IMR-90 (cell line): ENCODE data around the gene POLRMT. TPM values are rescaled to one million over a fixed set of nuclear protein-coding genes. Genes with fewer than 3 reads are reported as not detected.

Source experiments
- ATAC-seq: fragments of 200-7000 bp; cut with Tn5 transposase; 2 replicates; pipeline ENCODE4 v1.9.1; 2020; ENCODE audit warnings: low read depth, mild to moderate bottlenecking, moderate library complexity
- BruUV-seq: library from RNA; stranded (reverse); fragments of 400-500 nt; replicated peaks from 2 replicates; lab custom pipeline; 2021; lab: Mats Ljungman, UMichigan
- CTCF ChIA-PET: fragments of 300-600 bp; formaldehyde crosslinking; extraction: SDS; loops from one replicate; lab custom pipeline; 2021; ENCODE audit warnings: antibody characterized with exemption; lab: Yijun Ruan, JAX
- POLR2A ChIA-PET: fragments of 300-600 bp; sonication (Branson Sonifier 250); formaldehyde crosslinking; loops from one replicate; lab custom pipeline; 2022; ENCODE audit warnings: antibody characterized with exemption; ENCODE audit not compliant: unreplicated experiment; lab: Charles Lee
- DNase-seq: peaks from one replicate; pipeline ENCODE4 v3.0.0; 2013
- H2AFZ ChIP-seq: replicated peaks from 2 replicates; pipeline ENCODE3; 2013; ENCODE audit warnings: low read length, mild to moderate bottlenecking; ENCODE audit not compliant: poor library complexity
- H2AK5ac ChIP-seq: 2 replicates; pipeline ENCODE4 v1.6.1; 2013; ENCODE audit warnings: low read depth, low read length, inconsistent platforms
- H2AK9ac ChIP-seq: replicated peaks from 2 replicates; pipeline ENCODE3; 2013; ENCODE audit warnings: mild to moderate bottlenecking, low read depth, low read length, moderate library complexity; ENCODE audit not compliant: poor library complexity
- H2BK120ac ChIP-seq: 2 replicates; pipeline ENCODE4 v1.6.1; 2013; ENCODE audit warnings: low read depth, low read length, inconsistent platforms
- H2BK15ac ChIP-seq: 3 replicates; pipeline ENCODE4 v1.6.1; 2013; ENCODE audit warnings: low read depth, low read length, inconsistent platforms
- H2BK20ac ChIP-seq: 2 replicates; pipeline ENCODE4 v1.6.1; 2013; ENCODE audit warnings: low read depth, mild to moderate bottlenecking, inconsistent platforms, low read length, moderate library complexity
- H2BK5ac ChIP-seq: 2 replicates; pipeline ENCODE4 v1.6.1; 2013; ENCODE audit warnings: mild to moderate bottlenecking, low read depth, low read length, inconsistent platforms; ENCODE audit not compliant: poor library complexity, severe bottlenecking
- H3K14ac ChIP-seq: replicated peaks from 2 replicates; pipeline ENCODE4 v1.6.1; 2013; ENCODE audit warnings: low read depth, low read length, inconsistent platforms
- H3K18ac ChIP-seq: 2 replicates; pipeline ENCODE4 v1.6.1; 2013; ENCODE audit warnings: low read depth, low read length, control low read depth
- H3K23ac ChIP-seq: 2 replicates; pipeline ENCODE4 v1.6.1; 2013; ENCODE audit warnings: low read depth, low read length, inconsistent platforms
- H3K27ac ChIP-seq: 2 replicates; pipeline ENCODE4 v1.5.1; 2013; ENCODE audit warnings: mild to moderate bottlenecking, control low read depth, low read length; ENCODE audit not compliant: insufficient read depth
- H3K27me3 ChIP-seq: 2 replicates; pipeline ENCODE4 v1.6.1; 2013; ENCODE audit warnings: low read length; ENCODE audit not compliant: control insufficient read depth, insufficient read depth
- H3K36me3 ChIP-seq: 2 replicates; pipeline ENCODE4 v1.6.1; 2013; ENCODE audit warnings: low read length, mixed read lengths; ENCODE audit not compliant: control insufficient read depth, insufficient read depth
- H3K4ac ChIP-seq: 2 replicates; pipeline ENCODE4 v1.6.1; 2013; ENCODE audit warnings: low read depth, low read length, inconsistent platforms
- H3K4me1 ChIP-seq: 2 replicates; pipeline ENCODE4 v1.6.1; 2013; ENCODE audit warnings: low read length, mixed read lengths; ENCODE audit not compliant: control insufficient read depth, insufficient read depth
- H3K4me2 ChIP-seq: 2 replicates; pipeline ENCODE4 v1.6.1; 2013; ENCODE audit warnings: low read depth, mild to moderate bottlenecking, control low read depth, low read length, moderate library complexity
- H3K4me3 ChIP-seq: 2 replicates; pipeline ENCODE4 v1.5.1; 2013; ENCODE audit warnings: low read depth, mild to moderate bottlenecking, control low read depth, low read length, moderate library complexity; ENCODE audit not compliant: insufficient read depth
- H3K56ac ChIP-seq: 2 replicates; pipeline ENCODE4 v1.6.1; 2013; ENCODE audit warnings: low read length, inconsistent platforms; ENCODE audit not compliant: insufficient read depth; ENCODE audit errors: extremely low read depth
- H3K79me1 ChIP-seq, 2 experiments: 2 replicates each; pipeline ENCODE4 v1.6.1; 2013; ENCODE audit warnings: low read length in 2 of 2, inconsistent platforms in 1 of 2, low read depth in 1 of 2
- H3K9ac ChIP-seq: 2 replicates; pipeline ENCODE4 v1.6.1; 2013; ENCODE audit warnings: low read depth, low read length, control low read depth
- H3K9me1 ChIP-seq: 2 replicates; pipeline ENCODE4 v1.6.1; 2013; ENCODE audit warnings: low read length, inconsistent platforms; ENCODE audit not compliant: insufficient read depth
- H3K9me3 ChIP-seq: 2 replicates; pipeline ENCODE4 v1.6.1; 2013; ENCODE audit warnings: low read length; ENCODE audit not compliant: control insufficient read depth, insufficient read depth
- H4K20me1 ChIP-seq: 2 replicates; pipeline ENCODE4 v1.6.1; 2013; ENCODE audit warnings: low read length, inconsistent platforms; ENCODE audit not compliant: insufficient read depth
- H4K5ac ChIP-seq: 2 replicates; pipeline ENCODE4 v1.6.1; 2013; ENCODE audit warnings: mild to moderate bottlenecking, low read depth, low read length, control low read depth
- H4K8ac ChIP-seq, 2 experiments: 2 replicates each; pipeline ENCODE4 v1.6.1; 2013; ENCODE audit warnings: low read depth in 2 of 2, low read length in 2 of 2, control low read depth in 1 of 2, inconsistent platforms in 1 of 2
- H4K91ac ChIP-seq: 2 replicates; pipeline ENCODE4 v1.6.1; 2013; ENCODE audit warnings: low read depth, low read length, inconsistent platforms; ENCODE audit not compliant: insufficient read depth
- BHLHE40 ChIP-seq: fragments of 150-350 bp; IDR thresholded peaks from 2 replicates; pipeline ENCODE4 v1.6.1; 2016; ENCODE audit warnings: mild to moderate bottlenecking, low read depth, low read length
- CHD1 ChIP-seq: IDR thresholded peaks from 2 replicates; pipeline ENCODE4 v1.6.1; 2012; ENCODE audit warnings: low read depth, low read length, improper control_type of control experiment
- FOS ChIP-seq: fragments of 150-350 bp; IDR thresholded peaks from 2 replicates; pipeline ENCODE4 v1.6.1; 2016; ENCODE audit warnings: low read depth, low read length
- MAFK ChIP-seq: IDR thresholded peaks from 2 replicates; pipeline ENCODE4 v1.6.1; 2012; ENCODE audit warnings: low read depth, low read length, improper control_type of control experiment
- MXI1 ChIP-seq: IDR thresholded peaks from 2 replicates; pipeline ENCODE4 v1.6.1; 2012; ENCODE audit warnings: low read depth, mild to moderate bottlenecking, low read length, moderate library complexity, borderline replicate concordance
- NFE2L2 ChIP-seq: fragments of 150-350 bp; IDR thresholded peaks from 2 replicates; pipeline ENCODE4 v1.6.1; 2016; ENCODE audit warnings: low read depth, mild to moderate bottlenecking, low read length
- POLR2A ChIP-seq: IDR thresholded peaks from 2 replicates; pipeline ENCODE4 v1.6.1; 2012; ENCODE audit warnings: mild to moderate bottlenecking, low read depth, low read length
- RAD21 ChIP-seq: IDR thresholded peaks from 2 replicates; pipeline ENCODE4 v1.6.1; 2012; ENCODE audit warnings: low read length, improper control_type of control experiment
- RCOR1 ChIP-seq: IDR thresholded peaks from 2 replicates; pipeline ENCODE4 v1.6.1; 2012; ENCODE audit warnings: mild to moderate bottlenecking, low read length, improper control_type of control experiment; ENCODE audit not compliant: insufficient replicate concordance
- RFX5 ChIP-seq: IDR thresholded peaks from 2 replicates; pipeline ENCODE4 v1.8.0; 2012; ENCODE audit warnings: low read depth, mild to moderate bottlenecking, low read length, moderate library complexity
- SMC3 ChIP-seq: fragments of 150-350 bp; IDR thresholded peaks from 2 replicates; pipeline ENCODE4 v1.6.1; 2016; ENCODE audit warnings: low read depth, mild to moderate bottlenecking, antibody characterized with exemption, low read length, moderate library complexity
- WGBS, 2 experiments: methylation state at CpG; one replicate each; pipeline versions ENCODE4 v1.1.5 to v1.1.7; 2013; ENCODE audit warnings: missing lambda C conversion rate in 2 of 2; ENCODE audit not compliant: insufficient read length in 1 of 2; ENCODE audit errors: extremely low coverage in 2 of 2; 5-methylcytosine and 5-hydroxymethylcytosine counted together
- dilution Hi-C: fragments of 300-500 bp; cut with HindIII; formaldehyde crosslinking; loops from one replicate; pipeline ENCODE4 v1.14.3; 2018; ENCODE audit warnings: low sequenced_read_pairs; ENCODE audit not compliant: unreplicated experiment
- in situ Hi-C: fragments of 300-500 bp; cut with MboI; formaldehyde crosslinking; loops from 3 replicates; pipeline ENCODE4 v1.14.3; 2019; ENCODE audit warnings: low sequenced_read_pairs, inconsistent platforms, mixed read lengths
- intact Hi-C: fragments of 100-400 bp; cut with micrococcal nuclease; formaldehyde crosslinking; loops from 2 replicates; pipeline ENCODE4 v1.10.0; 2022
- polyA plus RNA-seq, 3 experiments: library from polyadenylated mRNA; depleted of rRNA; stranded (reverse); fragments of >200 nt; gene quantifications; 2 replicates each; pipeline ENCODE4 v1.2.3, GENCODE V29; 2012; ENCODE audit warnings: low replicate concordance in 1 of 3
- total RNA-seq: library from RNA; depleted of rRNA; stranded (reverse); fragments of >200 nt; gene quantifications from 2 replicates; pipeline ENCODE4 v1.2.3, GENCODE V29; 2012
- TF ChIP-seq, protein P1 (sequence below): fragments of 150-350 bp; IDR thresholded peaks from 2 replicates; pipeline ENCODE4 v1.6.1; 2016; ENCODE audit warnings: low read depth, mild to moderate bottlenecking, low read length, moderate library complexity, borderline replicate concordance
- TF ChIP-seq, protein P2 (sequence below): conservative IDR thresholded peaks from 2 replicates; pipeline ENCODE4 v1.5.1; 2012; ENCODE audit warnings: mild to moderate bottlenecking, low read depth, low read length, improper control_type of control experiment

POLRMT gene
- total and polyA plus RNA-seq, 2 of the 4 experiments (the other 2 are of a cell fraction), result 9.9 to 29.6 TPM

DNA sequence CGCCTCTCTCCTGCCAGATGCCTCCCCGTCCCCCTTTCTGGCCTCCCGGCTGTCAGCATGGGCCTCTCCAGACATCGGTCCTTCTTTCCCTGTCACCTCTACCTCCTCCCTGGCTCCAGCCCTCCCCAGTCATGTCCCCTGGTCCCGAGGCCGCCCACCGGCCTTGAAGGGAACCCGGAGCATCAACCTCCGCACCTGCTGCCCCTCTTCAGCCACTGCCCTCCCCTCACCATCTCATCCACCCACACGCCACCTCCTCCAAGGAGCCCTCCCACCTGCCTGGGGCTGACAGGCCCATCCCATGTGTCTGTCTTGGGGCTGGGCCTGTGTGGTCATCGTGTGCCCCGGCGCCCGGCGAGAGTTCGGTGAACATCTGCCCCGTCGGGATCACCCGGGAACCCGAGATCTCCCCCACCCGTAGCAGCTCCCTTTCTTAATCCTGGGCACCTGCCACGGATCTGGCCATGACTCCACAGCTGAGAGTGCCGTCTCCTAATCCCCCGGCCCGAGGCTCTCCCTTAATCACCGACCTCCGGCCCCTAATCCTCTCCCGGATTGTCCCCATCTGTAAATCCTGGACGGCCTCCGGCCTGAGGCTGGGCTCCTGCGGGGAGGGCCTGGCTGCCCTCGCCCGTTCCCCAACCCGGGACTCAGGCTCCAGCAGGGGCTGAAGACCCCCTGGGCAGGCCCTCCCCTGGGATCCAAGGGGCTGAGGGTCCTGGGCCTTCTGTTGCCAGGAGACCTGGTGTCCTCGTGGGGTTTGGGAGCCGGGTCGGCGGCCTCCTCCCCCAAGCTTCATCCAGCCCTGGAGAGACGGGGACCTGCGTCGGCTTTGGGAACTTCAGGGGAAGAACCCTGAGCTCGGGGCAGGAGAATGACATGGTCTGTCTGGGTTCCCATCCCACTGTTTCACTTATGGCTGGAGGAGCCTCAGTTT lies 37.7 kb downstream of the POLRMT start:
- WGBS, 2 experiments, result 74% methylated on average over 26 of the region's 42 CpGs; no CpG with 5 or more reads in 1 of the 2 experiments
- CTCF ChIA-PET, result no interaction called here
- Histone ChIP-seq H4K91ac (no peak overlapping the region), H3K14ac (no peak overlapping the region), H3K4ac (no peak overlapping the region), H2AFZ (no peak overlapping the region), H3K27me3 (peaks cover 21% of the 10 kb centered on the region; the same call in 1 of the 2 replicates), H3K9me3 (no peaks in the 10 kb centered on the region), H3K79me1 (no peaks in the 10 kb centered on the region), H2BK120ac (no peak overlapping the region), H3K23ac (no peak overlapping the region), H2BK15ac (no peak overlapping the region), H2BK20ac (no peak overlapping the region), H3K9me1 (no peaks in the 10 kb centered on the region), H4K8ac (no peak overlapping the region), H2AK9ac (no peak overlapping the region), H3K56ac (no peak overlapping the region), H3K4me3 (no peak overlapping the region), H2AK5ac (no peak overlapping the region), H4K20me1 (peaks cover 23% of the 10 kb centered on the region), H4K5ac (no peak overlapping the region), H3K18ac (no peak overlapping the region), H3K36me3 (no peaks in the 10 kb centered on the region), H3K9ac (no peak overlapping the region), H3K4me1 (no peaks in the 10 kb centered on the region), H3K4me2 (no peak overlapping the region), H2BK5ac (no peak overlapping the region), H3K27ac (no peak overlapping the region)
- no peak for ATAC-seq
- TF ChIP-seq MAFK, result no peak
- no peak for TF ChIP-seq NFE2L2
- TF ChIP-seq SMC3, result no peak
- no peak for TF ChIP-seq FOS
- TF ChIP-seq RAD21, result no peak
- TF ChIP-seq RCOR1, result no peak
- TF ChIP-seq, protein P1, sequence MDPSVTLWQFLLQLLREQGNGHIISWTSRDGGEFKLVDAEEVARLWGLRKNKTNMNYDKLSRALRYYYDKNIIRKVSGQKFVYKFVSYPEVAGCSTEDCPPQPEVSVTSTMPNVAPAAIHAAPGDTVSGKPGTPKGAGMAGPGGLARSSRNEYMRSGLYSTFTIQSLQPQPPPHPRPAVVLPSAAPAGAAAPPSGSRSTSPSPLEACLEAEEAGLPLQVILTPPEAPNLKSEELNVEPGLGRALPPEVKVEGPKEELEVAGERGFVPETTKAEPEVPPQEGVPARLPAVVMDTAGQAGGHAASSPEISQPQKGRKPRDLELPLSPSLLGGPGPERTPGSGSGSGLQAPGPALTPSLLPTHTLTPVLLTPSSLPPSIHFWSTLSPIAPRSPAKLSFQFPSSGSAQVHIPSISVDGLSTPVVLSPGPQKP, result no peak
- no peak for TF ChIP-seq CHD1
- TF ChIP-seq, protein P2, sequence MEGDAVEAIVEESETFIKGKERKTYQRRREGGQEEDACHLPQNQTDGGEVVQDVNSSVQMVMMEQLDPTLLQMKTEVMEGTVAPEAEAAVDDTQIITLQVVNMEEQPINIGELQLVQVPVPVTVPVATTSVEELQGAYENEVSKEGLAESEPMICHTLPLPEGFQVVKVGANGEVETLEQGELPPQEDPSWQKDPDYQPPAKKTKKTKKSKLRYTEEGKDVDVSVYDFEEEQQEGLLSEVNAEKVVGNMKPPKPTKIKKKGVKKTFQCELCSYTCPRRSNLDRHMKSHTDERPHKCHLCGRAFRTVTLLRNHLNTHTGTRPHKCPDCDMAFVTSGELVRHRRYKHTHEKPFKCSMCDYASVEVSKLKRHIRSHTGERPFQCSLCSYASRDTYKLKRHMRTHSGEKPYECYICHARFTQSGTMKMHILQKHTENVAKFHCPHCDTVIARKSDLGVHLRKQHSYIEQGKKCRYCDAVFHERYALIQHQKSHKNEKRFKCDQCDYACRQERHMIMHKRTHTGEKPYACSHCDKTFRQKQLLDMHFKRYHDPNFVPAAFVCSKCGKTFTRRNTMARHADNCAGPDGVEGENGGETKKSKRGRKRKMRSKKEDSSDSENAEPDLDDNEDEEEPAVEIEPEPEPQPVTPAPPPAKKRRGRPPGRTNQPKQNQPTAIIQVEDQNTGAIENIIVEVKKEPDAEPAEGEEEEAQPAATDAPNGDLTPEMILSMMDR, result no peak
- TF ChIP-seq BHLHE40, result no peak
- TF ChIP-seq POLR2A, result no peak
- TF ChIP-seq MXI1, result no peak
- TF ChIP-seq RFX5, result no peak
- intact Hi-C loops (no loop called here), in situ Hi-C loops (no loop called here), dilution Hi-C loops (no loop called here)
- POLR2A ChIA-PET, result no interaction called here
- BruUV-seq, result no TSS peak
- no peak for DNase-seq
